ENCODE measurements around the gene GPR107.

DNA sequence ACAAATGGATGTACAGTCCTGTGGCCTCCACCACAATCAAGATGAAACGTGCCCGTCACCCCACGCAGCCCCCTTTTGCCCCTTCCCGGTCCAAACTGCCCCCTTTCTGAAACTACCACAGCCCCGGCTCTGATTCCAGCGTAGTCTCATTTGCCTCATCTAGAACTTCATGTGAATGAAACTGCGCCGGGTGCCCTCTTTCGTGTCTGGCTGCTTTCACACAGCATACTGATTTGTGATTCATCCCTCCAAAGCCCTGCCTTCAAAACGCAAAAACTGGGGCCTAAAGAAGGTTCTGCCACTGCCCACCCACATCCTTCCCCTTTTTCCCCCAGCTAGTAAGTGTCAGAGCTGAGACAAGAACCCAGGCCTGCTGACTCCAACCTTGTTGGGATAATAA is 87.0 kb downstream of the GPR107 start:
- TF ChIP-seq JUND (IDR thresholded peaks at IDR 0.05; ENCODE audit: low read length) (no peak), YY1 (IDR thresholded peaks at IDR 0.05; ENCODE audit: low read depth, low read length) (no peak), CHD1 (IDR thresholded peaks at IDR 0.05; ENCODE audit: low read depth, low read length) (no peak), GTF2F1 (IDR thresholded peaks at IDR 0.05; ENCODE audit: borderline replicate concordance, low read depth, low read length) (no peak), MAFK (IDR thresholded peaks at IDR 0.05; ENCODE audit: low read depth, low read length) (no peak), JUN (IDR thresholded peaks at IDR 0.05; ENCODE audit: low read depth, low read length) (no peak), TAF1 (IDR thresholded peaks at IDR 0.05; ENCODE audit: low read depth, low read length) (no peak), EP300 (IDR thresholded peaks at IDR 0.05; ENCODE audit: borderline replicate concordance in 1 of 2, low read depth in 2 of 2, low read length in 2 of 2) (no peak), CREB1 (IDR thresholded peaks at IDR 0.05) (no peak), TEAD4 (IDR thresholded peaks at IDR 0.05; ENCODE audit: low read depth, low read length) (no peak), CEBPB (IDR thresholded peaks at IDR 0.05; ENCODE audit: low read depth, low read length) (no peak), SUZ12 (IDR thresholded peaks at IDR 0.05; ENCODE audit: low read length) (no peak)
- TF ChIP-seq, protein P1, sequence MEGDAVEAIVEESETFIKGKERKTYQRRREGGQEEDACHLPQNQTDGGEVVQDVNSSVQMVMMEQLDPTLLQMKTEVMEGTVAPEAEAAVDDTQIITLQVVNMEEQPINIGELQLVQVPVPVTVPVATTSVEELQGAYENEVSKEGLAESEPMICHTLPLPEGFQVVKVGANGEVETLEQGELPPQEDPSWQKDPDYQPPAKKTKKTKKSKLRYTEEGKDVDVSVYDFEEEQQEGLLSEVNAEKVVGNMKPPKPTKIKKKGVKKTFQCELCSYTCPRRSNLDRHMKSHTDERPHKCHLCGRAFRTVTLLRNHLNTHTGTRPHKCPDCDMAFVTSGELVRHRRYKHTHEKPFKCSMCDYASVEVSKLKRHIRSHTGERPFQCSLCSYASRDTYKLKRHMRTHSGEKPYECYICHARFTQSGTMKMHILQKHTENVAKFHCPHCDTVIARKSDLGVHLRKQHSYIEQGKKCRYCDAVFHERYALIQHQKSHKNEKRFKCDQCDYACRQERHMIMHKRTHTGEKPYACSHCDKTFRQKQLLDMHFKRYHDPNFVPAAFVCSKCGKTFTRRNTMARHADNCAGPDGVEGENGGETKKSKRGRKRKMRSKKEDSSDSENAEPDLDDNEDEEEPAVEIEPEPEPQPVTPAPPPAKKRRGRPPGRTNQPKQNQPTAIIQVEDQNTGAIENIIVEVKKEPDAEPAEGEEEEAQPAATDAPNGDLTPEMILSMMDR (IDR thresholded peaks at IDR 0.05; ENCODE audit: control extremely low read depth in 1 of 3, insufficient read depth in 1 of 3, low read depth in 1 of 3, low read length in 3 of 3), result no peak
